Mesodermal cell (in vitro differentiated cells): ENCODE measurements around the gene DARS1.
A peak's percentile ranks its signal among the peaks of the same experiment; 100 is the strongest.
"Not testable (repeated sequence)": the region's sequence is repeated elsewhere in the genome, so short reads cannot be mapped to it uniquely, and the experiment has no call there.

ENCODE experiments used
- H3K27ac ChIP-seq: 2 replicates; pipeline ENCODE4 v1.7.0; 2013; ENCODE audit warnings: mild to moderate bottlenecking, low read depth, low read length, moderate library complexity; ENCODE audit not compliant: severe bottlenecking
- H3K36me3 ChIP-seq: 2 replicates; pipeline ENCODE4 v1.7.1; 2013; ENCODE audit warnings: mild to moderate bottlenecking, low read length, moderate library complexity; ENCODE audit not compliant: control insufficient read depth, insufficient read depth
- H3K4me1 ChIP-seq: one replicate; pipeline ENCODE4 v1.7.1; 2013; ENCODE audit warnings: mild to moderate bottlenecking, low read length; ENCODE audit not compliant: insufficient read depth, control insufficient read depth, poor library complexity, severe bottlenecking
- H3K4me3 ChIP-seq: 2 replicates; pipeline ENCODE4 v1.7.0; 2013; ENCODE audit warnings: low read length, control low read depth, mild to moderate bottlenecking; ENCODE audit not compliant: insufficient read depth, poor library complexity, severe bottlenecking; ENCODE audit errors: extremely low read depth
- H3K9me3 ChIP-seq: 2 replicates; pipeline ENCODE4 v1.7.1; 2013; ENCODE audit warnings: mild to moderate bottlenecking, low read length, moderate library complexity; ENCODE audit not compliant: control insufficient read depth
- WGBS, 2 experiments: methylation state at CpG; one replicate each; pipeline ENCODE4 v1.1.5; 2013; ENCODE audit warnings: missing lambda C conversion rate in 2 of 2; ENCODE audit not compliant: insufficient coverage in 2 of 2; 5-methylcytosine and 5-hydroxymethylcytosine counted together

Gene DARS1

GRCh38 chr2:135885709-135886108 is 99.7 kb downstream of the DARS1 start:
- Histone ChIP-seq H3K4me1 (no peaks in the 10 kb centered on the region), H3K9me3 (no peaks in the 10 kb centered on the region), H3K36me3 (no peaks in the 10 kb centered on the region), H3K4me3 (no peak overlapping the region), H3K27ac (no peak overlapping the region)
- WGBS, 2 experiments, result 87% methylated on average over 3 of the region's 4 CpGs; no CpG with 5 or more reads in 1 of the 2 experiments

DNA sequence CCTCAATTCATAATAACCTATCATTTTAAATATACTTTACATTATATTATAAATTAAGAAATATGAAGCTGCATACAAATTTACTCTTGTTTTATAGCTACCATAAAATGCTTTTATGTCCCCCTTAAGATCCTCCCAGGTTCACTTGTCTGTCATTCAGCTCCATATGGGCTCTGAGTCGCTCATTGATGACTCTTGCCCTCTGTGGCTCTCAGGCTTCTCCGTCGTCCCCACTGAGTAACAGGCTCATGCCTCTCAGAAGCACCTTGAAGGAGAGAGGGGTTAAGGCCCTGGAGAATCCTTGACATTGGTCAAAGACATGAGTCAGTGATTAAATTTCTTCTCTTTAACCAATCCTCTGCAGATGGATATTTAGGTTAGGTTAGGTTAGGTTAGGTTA is 103.0 kb downstream of the DARS1 start:
- H3K4me1 ChIP-seq, result no peaks in the 10 kb centered on the region
- H3K4me3 ChIP-seq, result no peak overlapping the region
- H3K27ac ChIP-seq, result no peak overlapping the region
- no peaks in the 10 kb centered on the region for H3K36me3 ChIP-seq
- WGBS, 2 experiments, result 67 to 100% methylated on average over 1 of the region's 3 CpGs
- H3K9me3 ChIP-seq, result no peaks in the 10 kb centered on the region

GRCh38 chr2:135876770-135877169 is 108.7 kb downstream of the DARS1 start:
- Histone ChIP-seq H3K4me3 (peak overlapping the region; percentile 75), H3K36me3 (peaks cover 23% of the 10 kb centered on the region)
- not testable (repeated sequence) for H3K27ac ChIP-seq, H3K4me1 ChIP-seq, H3K9me3 ChIP-seq
- WGBS, 2 experiments, result 67 to 88% methylated on average over 3 to 10 of the region's 15 CpGs

DNA sequence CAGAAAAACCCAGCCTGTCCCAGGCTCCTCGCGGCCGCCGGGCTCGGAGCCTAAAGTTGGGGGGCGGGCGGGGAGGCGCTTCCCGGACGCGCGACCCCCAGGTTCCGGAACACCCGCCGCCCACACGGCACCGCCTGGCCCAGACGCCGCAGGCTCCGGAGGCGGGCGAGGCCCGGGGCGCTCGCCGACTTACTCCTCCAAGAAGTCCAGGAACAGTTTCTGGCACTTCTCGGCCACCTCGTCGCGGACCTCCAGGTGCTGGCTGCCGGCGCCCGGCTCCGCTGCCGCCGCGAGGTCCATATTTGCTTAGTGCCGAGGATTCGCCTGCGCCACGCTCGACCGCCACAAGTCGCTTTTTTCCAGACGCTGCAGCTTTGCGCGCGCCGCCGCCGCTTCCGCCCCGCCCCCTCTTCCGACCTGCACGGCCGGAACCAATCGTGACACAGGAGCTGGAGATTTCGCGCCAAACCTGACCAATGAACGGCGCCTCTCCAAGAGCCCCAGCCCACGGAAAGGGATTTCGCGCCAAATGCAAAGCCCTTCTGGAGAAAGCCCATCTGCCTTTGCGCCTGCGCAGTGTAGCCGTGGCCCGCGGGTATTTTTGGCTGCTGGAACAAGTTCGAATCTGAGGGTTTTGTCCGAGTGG is 109.2 kb downstream of the DARS1 start, which contains the start of gene MCM6:
TSS of gene MCM6 (minus strand) at position 378 of the 646 bp plus-strand sequence. CDS start at position 300, 78 bp downstream.
- Histone ChIP-seq H3K36me3 (peaks cover 29% of the 10 kb centered on the region), H3K27ac (peak within 1 kb of the TSS; percentile 75), H3K4me1 (peaks cover 6% of the 10 kb centered on the region), H3K4me3 (peak within 1 kb of the TSS; percentile 75), H3K9me3 (no peaks in the 10 kb centered on the region)
- WGBS, 2 experiments, result 0% methylated on average over 58 to 64 of the region's 71 CpGs

DNA sequence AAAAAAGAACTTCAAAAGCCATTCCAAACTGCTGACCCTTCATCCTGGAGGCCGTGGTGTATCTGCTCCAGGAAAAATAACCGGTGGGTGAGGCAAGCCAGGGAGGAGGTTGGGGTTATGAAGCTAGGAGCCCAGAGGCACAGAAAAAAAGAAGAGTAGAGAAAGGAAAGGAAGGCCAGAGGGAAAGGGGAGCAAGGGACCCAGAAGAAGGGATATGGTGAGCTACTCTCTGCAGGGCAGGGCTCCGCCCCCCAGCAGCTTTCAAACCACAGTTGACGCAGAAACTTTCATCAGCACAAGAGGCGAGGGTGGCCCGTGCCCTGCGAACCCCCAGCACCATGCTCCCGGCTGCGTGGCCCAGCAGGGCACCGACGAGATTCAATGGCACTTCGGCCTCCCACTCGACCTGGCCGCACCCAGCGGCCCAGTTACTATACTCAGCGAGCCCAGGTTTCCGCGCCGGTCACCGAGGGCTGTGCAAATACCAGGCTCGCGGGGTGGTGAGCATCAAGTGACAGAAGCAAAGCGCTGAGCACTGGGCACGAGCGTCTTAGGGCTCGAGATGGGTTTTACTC is 109.8 kb downstream of the DARS1 start:
- 0 to 1% methylated on average over 20 to 24 of the region's 26 CpGs for WGBS, 2 experiments
- H3K27ac ChIP-seq, result peak overlapping the region; percentile 75

DNA sequence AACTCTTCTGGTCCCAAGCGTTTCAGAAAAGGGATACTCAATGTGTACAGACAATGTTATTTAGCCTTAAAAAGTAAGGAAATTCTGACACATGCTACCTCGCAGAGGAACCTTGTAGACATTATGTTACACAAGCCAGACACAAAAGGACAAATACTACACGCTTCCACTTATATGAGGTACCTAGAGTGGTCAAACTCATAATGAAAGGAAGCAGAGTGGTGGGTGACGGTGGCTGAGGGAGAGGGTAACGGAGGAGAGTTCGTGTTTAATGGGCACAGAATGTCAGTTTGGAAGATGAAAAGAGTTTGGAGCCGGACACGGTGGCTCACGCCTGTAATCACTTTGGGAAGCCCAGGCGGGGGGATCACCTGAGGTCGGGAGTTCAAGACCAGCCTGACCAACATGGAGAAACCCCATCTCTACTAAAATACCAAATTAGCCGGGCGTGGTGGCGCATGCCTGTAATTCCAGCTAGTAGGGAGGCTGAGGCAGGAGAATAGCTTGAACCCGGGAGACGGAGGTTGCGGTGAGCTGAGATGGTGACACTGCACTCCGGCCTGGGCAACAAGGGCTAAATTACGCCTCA is 110.6 kb downstream of the DARS1 start:
- peak overlapping the region; percentile 75 for H3K4me3 ChIP-seq
- H3K27ac ChIP-seq, result no peak overlapping the region
- H3K36me3 ChIP-seq, result peaks cover 42% of the 10 kb centered on the region
- H3K9me3 ChIP-seq, result no peaks in the 10 kb centered on the region
- peaks cover 6% of the 10 kb centered on the region for H3K4me1 ChIP-seq
- 75 to 86% methylated on average over 8 to 13 of the region's 19 CpGs for WGBS, 2 experiments

More for the DNA sequence above, 109.8 kb downstream of the DARS1 start:
- peak overlapping the region; percentile 75 for H3K4me3 ChIP-seq
- H3K36me3 ChIP-seq, result peaks cover 35% of the 10 kb centered on the region
- peaks cover 6% of the 10 kb centered on the region for H3K4me1 ChIP-seq
- no peaks in the 10 kb centered on the region for H3K9me3 ChIP-seq

DNA sequence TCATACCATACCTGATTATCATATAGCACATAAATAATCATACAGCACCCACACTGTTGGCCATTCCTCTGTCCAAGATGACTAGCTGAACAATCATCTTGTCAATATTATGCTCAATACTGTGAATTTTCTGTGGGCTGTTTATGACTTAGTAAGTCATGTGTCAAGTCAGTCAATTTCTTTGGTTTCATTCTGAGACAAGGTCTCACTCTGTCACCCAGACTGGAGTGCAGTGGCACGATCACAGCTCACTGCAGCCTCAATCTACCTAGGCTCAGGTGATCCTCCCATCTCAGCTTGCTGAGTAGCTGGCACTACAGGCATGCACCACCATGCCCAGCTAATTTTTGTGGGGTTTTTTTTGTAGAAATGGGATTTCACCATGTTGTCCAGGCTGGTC is 114.9 kb downstream of the DARS1 start:
- Histone ChIP-seq H3K4me3 (no peak overlapping the region), H3K36me3 (peaks cover 77% of the 10 kb centered on the region), H3K27ac (no peak overlapping the region), H3K4me1 (peaks cover 6% of the 10 kb centered on the region), H3K9me3 (no peaks in the 10 kb centered on the region)
- WGBS, 2 experiments, result 100% methylated on average over 1 of the region's 1 CpG

DNA sequence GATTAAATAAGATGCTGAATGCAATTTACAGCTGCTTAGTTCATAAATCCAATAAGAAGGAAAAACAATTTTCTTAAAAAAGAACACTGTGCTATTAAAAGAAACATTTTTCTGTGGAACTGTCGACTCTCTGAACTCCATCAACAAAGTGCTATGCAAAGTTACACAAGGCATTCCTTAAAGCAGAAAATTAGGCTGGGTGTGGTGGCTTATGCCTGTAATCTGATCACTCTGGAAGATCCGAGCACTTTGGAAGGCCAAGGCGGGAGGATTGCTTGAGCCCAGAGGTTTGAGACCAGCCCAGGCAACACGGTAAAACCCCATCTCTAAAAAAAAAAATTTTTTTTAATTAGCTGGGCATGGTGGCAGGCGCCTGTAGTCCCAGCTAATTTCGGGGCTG is 122.2 kb downstream of the DARS1 start:
- H3K27ac ChIP-seq, result no peak overlapping the region
- 94% methylated on average over 4 of the region's 6 CpGs; no CpG with 5 or more reads in 1 of the 2 experiments for WGBS, 2 experiments
- peaks cover 80% of the 10 kb centered on the region for H3K36me3 ChIP-seq
- no peak overlapping the region for H3K4me3 ChIP-seq
- no peaks in the 10 kb centered on the region for H3K9me3 ChIP-seq
- H3K4me1 ChIP-seq, result no peaks in the 10 kb centered on the region

DNA sequence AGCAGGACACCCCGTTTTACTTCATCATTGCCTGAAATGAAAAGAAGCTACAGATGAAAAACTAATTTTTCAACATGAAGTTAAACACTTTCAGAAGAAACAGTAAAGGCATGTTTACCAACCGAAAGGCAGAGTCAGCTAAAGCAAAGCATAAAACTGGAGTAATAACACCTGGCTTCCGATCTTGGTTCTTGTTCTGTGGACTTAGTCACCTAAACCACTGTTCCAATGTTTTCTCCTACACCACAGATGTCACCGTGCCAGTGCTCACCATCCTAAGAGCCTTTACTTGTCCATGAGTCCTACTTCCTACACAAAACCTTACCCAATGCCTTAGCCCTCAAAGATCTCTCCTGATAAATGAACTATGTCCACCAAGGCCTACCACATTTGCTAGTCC is 122.7 kb downstream of the DARS1 start:
- peaks cover 80% of the 10 kb centered on the region for H3K36me3 ChIP-seq
- H3K9me3 ChIP-seq, result no peaks in the 10 kb centered on the region
- H3K4me1 ChIP-seq, result no peaks in the 10 kb centered on the region
- H3K27ac ChIP-seq, result no peak overlapping the region
- H3K4me3 ChIP-seq, result no peak overlapping the region
- 89 to 92% methylated on average over 3 of the region's 4 CpGs for WGBS, 2 experiments
